ENCODE measurements around the gene GPRC5C.

Gene GPRC5C

DNA sequence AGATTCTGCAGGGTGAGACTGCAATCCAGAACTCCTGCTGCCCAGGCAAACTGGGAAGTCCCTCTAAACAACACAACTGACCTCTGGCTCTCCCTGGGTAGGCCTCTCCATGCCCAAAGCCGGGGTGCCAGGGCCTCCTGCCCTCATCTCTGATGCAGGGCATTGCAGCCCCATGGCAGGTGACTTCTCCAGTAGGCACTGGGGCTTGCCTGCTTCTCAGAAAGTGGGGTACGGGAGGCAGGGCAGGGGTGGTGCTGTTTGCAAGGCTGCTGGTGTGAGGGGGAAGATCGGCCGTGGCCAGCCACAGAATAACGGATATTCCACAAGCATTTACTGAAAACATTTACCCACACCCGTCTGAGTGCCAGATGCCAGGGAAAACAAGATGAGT, 4.1 kb upstream of the GPRC5C start:
- no peak overlapping the region for H3K4me3 ChIP-seq (ENCODE audit: low read length)
- H3K27me3 ChIP-seq (ENCODE audit: control insufficient read depth, insufficient read depth, low read length): peaks cover 8% of the 10 kb centered on the region
- H3K4me1 ChIP-seq (ENCODE audit: control insufficient read depth, insufficient read depth, low read length): peaks cover 49% of the 10 kb centered on the region
- no peaks in the 10 kb centered on the region for H3K9me3 ChIP-seq (ENCODE audit: control insufficient read depth, low read length)
- peak overlapping the region; percentile 10 for H3K9ac ChIP-seq (ENCODE audit: low read length)
- no peaks in the 10 kb centered on the region for H3K36me3 ChIP-seq (ENCODE audit: control insufficient read depth, insufficient read depth, low read length)

DNA sequence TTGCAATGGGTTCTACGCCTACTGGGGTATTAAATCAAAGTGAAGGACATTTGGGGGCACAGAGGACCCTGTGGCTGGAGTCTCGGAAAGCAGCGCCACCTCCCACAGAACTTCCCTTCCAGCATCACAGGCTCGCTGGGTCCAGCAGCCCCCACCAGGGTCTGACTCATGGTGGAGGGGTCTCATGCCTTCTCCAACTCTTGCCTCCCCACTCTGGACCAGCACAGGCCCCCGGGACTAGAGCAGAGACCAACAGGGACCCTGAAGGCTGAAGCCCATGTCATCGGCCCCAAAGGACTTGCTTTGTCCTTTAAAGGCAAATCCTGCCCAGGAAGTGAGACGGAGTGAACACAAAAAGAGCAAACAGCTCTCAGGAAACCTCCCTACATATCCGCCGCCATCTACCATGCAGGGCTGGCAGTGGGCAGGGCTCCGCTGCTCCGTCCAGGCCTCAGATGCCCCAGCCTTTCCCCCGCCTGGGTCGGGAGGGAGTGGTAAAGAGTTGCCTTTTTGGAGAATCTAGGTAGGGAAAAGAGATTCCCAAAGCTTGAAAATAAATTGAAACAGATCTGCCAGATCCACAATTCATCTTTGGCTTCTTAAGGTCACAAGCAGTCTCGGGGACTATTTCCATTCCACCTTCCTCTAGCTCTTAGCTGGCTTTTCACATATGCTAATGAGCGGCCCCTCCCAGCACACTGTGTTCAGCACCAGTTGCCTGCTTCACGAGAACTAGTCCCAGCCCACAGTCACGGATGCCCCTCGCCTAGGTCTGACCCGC, 2.1 kb upstream of the GPRC5C start:
- peaks cover 61% of the 10 kb centered on the region for H3K4me1 ChIP-seq (ENCODE audit: control insufficient read depth, insufficient read depth, low read length)
- H3K4me3 ChIP-seq (ENCODE audit: low read length): peak overlapping the region; percentile 63
- H3K36me3 ChIP-seq (ENCODE audit: control insufficient read depth, insufficient read depth, low read length): no peaks in the 10 kb centered on the region
- no peaks in the 10 kb centered on the region for H3K9me3 ChIP-seq (ENCODE audit: control insufficient read depth, low read length)
- peaks cover 10% of the 10 kb centered on the region for H3K27me3 ChIP-seq (ENCODE audit: control insufficient read depth, insufficient read depth, low read length)
- peak overlapping the region; percentile 97 for H3K9ac ChIP-seq (ENCODE audit: low read length)

DNA sequence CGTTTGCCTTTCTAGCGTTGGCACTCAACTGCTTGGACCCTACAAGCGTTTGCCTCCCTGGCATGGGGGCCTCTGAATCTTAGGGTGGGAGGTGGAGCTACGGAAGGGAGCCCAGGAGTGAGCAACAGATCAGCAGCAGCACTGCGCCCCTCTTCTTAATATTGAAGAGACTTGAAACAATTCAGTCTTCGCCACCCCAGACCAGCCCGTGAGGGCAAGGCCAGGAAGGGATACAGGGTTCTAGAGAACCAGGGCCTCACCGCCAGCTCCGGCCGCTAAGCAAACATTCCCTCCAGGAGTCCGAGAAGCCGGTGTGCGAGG, 1.5 kb upstream of the GPRC5C start:
- Histone ChIP-seq H3K36me3 (ENCODE audit: control insufficient read depth, insufficient read depth, low read length) (no peaks in the 10 kb centered on the region), H3K4me3 (ENCODE audit: low read length) (peak overlapping the region; percentile 63), H3K9me3 (ENCODE audit: control insufficient read depth, low read length) (no peaks in the 10 kb centered on the region), H3K4me1 (ENCODE audit: control insufficient read depth, insufficient read depth, low read length) (peaks cover 64% of the 10 kb centered on the region), H3K27me3 (ENCODE audit: control insufficient read depth, insufficient read depth, low read length) (peaks cover 10% of the 10 kb centered on the region), H3K9ac (ENCODE audit: low read length) (peak overlapping the region; percentile 97)

DNA sequence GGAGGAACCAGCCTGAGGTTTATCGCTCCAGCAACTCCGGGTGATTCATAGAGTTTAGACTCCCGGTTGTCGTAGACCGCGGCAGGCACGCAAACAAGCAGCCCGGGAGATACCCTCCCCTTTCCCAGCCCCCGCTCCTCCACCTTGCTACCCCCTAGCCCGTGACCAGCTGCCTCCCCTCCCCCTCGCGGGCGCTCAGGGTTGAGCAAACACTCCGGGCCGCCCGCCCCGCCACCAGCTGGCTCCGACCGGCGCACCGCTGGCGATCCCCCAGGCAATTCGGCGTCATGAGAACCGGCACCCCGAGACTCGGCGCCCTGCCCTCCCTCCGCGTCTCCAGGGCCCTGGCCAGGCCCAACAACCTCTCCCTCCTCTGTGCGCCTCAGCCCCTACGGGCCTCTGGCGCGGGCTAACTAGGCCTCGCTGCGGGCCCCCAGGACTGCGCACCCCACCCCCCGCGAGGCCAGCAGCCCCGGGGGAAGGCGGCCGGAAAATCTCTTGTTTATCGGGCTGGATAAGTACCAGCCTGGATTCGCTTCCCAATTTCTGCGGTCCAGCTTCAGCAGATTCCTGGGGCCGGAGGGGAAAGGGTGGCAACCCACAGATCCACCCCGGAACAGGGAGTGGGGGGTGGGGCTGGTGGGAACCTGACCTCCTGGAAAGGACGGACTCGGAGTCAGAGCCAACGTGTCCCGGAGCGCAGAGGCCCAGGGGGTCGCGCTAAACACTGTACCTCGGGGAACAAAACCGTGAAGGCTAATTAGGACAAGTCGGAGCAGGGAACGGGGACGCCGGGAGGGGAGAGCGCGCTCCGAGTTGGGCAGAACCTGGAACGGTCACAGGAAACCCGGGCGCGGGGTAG, 951 bp upstream of the GPRC5C start:
- Histone ChIP-seq H3K4me3 (ENCODE audit: low read length) (peak overlapping the region; percentile 85), H3K9ac (ENCODE audit: low read length) (peak overlapping the region; percentile 97), H3K9me3 (ENCODE audit: control insufficient read depth, low read length) (no peaks in the 10 kb centered on the region), H3K4me1 (ENCODE audit: control insufficient read depth, insufficient read depth, low read length) (peaks cover 70% of the 10 kb centered on the region), H3K27me3 (ENCODE audit: control insufficient read depth, insufficient read depth, low read length) (peaks cover 10% of the 10 kb centered on the region), H3K36me3 (ENCODE audit: control insufficient read depth, insufficient read depth, low read length) (no peaks in the 10 kb centered on the region)

DNA sequence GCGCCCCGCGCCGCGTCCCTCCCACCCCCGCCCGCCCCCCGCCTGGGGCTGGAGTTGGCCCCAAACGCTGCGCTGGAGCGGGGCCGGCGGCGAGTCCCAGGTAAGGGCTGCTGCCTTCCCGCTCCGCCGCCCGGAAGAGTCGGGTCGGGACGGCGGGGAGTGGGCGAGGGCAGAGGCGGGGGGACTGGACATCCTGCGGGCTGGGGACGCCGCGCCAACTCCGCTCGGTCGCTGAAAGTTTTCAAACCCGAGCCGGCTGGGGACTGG, 469 bp downstream of the GPRC5C start:
- H3K27me3 ChIP-seq (ENCODE audit: control insufficient read depth, insufficient read depth, low read length): peaks cover 10% of the 10 kb centered on the region
- H3K9ac ChIP-seq (ENCODE audit: low read length): peak overlapping the region; percentile 97
- no peaks in the 10 kb centered on the region for H3K36me3 ChIP-seq (ENCODE audit: control insufficient read depth, insufficient read depth, low read length)
- peaks cover 71% of the 10 kb centered on the region for H3K4me1 ChIP-seq (ENCODE audit: control insufficient read depth, insufficient read depth, low read length)
- H3K9me3 ChIP-seq (ENCODE audit: control insufficient read depth, low read length): no peaks in the 10 kb centered on the region
- H3K4me3 ChIP-seq (ENCODE audit: low read length): no peak overlapping the region

DNA sequence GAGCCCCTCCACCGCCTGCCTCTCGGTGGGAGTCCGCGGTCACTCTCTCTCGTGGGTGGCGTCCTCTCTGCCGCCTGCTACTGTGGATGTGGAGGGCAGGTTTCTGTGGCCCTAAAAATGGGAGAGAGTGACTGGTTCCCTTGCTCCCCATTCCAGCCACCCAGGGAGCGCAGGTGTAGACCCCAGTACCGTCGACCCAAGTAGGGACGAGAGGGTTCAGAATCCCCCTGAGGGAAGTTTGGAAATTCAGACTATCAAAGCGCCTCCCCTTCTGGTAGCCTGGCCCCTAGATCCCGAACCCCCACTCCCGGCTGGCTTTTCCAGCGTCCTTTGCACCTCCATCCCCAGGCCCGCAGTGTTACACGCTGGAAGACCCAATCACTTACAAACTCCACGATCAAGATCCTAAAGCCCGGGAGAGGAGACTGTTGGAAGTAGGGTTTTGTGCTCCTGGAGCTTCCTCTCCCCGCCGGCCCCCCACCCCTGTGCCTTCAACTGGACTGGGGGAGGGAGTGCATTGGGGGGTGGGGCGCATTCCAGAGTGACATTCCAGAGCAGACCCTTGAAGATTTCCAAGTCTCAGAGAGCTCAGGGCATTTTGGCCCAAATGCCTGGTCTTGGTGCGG, 991 bp downstream of the GPRC5C start:
- no peaks in the 10 kb centered on the region for H3K36me3 ChIP-seq (ENCODE audit: control insufficient read depth, insufficient read depth, low read length)
- no peaks in the 10 kb centered on the region for H3K9me3 ChIP-seq (ENCODE audit: control insufficient read depth, low read length)
- peaks cover 66% of the 10 kb centered on the region for H3K4me1 ChIP-seq (ENCODE audit: control insufficient read depth, insufficient read depth, low read length)
- peaks cover 10% of the 10 kb centered on the region for H3K27me3 ChIP-seq (ENCODE audit: control insufficient read depth, insufficient read depth, low read length)
- peak overlapping the region; percentile 49 for H3K4me3 ChIP-seq (ENCODE audit: low read length)
- H3K9ac ChIP-seq (ENCODE audit: low read length): peak overlapping the region; percentile 97

DNA sequence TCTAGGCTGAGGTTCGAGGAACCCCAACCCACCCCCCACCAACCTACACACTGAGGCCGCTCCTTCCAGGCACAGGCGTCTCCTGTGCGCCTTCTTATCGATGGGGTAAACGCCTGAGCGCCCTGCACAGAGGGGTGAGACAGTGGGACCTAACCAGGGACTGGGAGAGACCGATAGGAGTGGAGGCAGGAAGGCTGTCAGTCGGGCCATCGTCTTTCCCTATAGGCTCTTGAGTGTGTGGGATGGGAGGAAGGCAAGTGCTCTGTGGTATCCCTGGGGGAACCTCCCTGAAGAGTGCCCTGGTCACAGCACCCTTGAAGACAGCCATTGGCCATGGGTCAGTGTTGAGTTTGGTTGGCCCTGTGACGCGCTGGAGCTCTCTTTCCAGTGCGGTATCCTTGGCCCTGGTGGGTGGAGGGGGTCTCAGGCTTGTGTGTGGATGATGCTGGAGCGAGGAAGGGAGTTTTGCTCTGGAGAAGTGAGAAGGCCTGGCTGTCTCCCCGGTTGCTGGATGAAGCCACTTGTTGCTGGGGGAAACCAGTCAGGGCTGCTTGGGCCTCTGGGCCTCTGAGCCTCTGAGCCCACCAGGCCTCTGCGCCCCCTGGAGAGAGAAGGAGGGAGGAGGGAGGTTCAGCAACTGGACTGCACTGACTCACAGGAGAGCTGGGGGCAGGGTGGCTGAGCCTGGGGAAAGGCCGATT, 1.7 kb downstream of the GPRC5C start:
- Histone ChIP-seq H3K4me3 (ENCODE audit: low read length) (peak overlapping the region; percentile 49), H3K36me3 (ENCODE audit: control insufficient read depth, insufficient read depth, low read length) (no peaks in the 10 kb centered on the region), H3K27me3 (ENCODE audit: control insufficient read depth, insufficient read depth, low read length) (peaks cover 10% of the 10 kb centered on the region), H3K9me3 (ENCODE audit: control insufficient read depth, low read length) (no peaks in the 10 kb centered on the region), H3K4me1 (ENCODE audit: control insufficient read depth, insufficient read depth, low read length) (peaks cover 59% of the 10 kb centered on the region), H3K9ac (ENCODE audit: low read length) (peak overlapping the region; percentile 97)

DNA sequence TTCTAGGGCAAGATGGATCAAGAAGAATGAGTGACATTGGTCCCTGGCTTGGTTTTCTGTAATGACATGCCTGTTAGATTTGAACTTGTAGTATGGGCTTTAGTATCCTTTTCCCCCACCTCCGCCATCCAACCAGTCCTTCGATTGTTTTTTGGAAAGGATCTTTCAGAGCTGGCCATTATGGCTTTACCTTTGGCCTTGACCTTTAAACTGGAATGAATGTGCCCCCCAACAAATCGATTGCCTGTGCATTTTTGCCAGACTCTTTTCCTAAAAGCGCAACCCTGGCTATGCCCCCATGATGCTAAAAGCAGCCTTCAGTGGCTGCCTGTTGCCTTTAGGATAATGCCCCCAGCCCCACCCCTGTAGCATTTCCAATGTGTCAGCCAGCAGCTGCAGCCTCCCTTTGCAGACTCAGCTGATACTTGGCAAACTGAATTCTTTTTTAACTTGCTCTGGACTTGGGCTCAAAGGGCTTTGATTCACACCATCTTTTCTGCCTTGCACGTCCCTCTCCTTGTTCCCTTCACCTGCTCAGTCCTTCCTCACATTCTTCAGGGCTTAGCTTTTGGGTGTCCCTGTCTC, 4.0 kb downstream of the GPRC5C start:
- Histone ChIP-seq H3K9me3 (ENCODE audit: control insufficient read depth, low read length) (no peaks in the 10 kb centered on the region), H3K4me1 (ENCODE audit: control insufficient read depth, insufficient read depth, low read length) (peaks cover 44% of the 10 kb centered on the region), H3K27me3 (ENCODE audit: control insufficient read depth, insufficient read depth, low read length) (peaks cover 4% of the 10 kb centered on the region), H3K36me3 (ENCODE audit: control insufficient read depth, insufficient read depth, low read length) (no peaks in the 10 kb centered on the region), H3K9ac (ENCODE audit: low read length) (peak overlapping the region; percentile 28), H3K4me3 (ENCODE audit: low read length) (no peak overlapping the region)

DNA sequence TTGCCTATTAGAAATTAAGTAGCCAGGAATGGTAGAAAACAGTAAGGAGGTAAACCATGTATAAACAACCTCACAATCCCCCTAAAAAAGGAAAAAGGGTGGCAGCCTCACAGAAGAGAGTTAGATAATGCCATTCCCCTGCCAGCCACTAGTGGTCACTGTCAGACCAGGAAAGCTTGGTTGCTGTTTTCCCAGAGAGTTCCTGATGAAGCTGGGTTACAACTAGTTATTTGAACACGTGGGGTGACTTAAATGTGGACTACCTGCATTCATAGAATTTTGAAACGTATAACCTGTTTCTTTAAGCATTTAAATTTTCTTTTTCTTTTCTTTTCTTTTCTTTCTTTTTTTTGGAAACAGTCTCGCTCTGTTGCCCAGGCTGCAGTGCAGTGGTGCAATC, 5.8 kb downstream of the GPRC5C start:
- Histone ChIP-seq H3K4me3 (ENCODE audit: low read length) (no peak overlapping the region), H3K36me3 (ENCODE audit: control insufficient read depth, insufficient read depth, low read length) (no peaks in the 10 kb centered on the region), H3K4me1 (ENCODE audit: control insufficient read depth, insufficient read depth, low read length) (peaks cover 40% of the 10 kb centered on the region), H3K9me3 (ENCODE audit: control insufficient read depth, low read length) (no peaks in the 10 kb centered on the region), H3K27me3 (ENCODE audit: control insufficient read depth, insufficient read depth, low read length) (peaks cover 3% of the 10 kb centered on the region), H3K9ac (ENCODE audit: low read length) (no peak overlapping the region)

DNA sequence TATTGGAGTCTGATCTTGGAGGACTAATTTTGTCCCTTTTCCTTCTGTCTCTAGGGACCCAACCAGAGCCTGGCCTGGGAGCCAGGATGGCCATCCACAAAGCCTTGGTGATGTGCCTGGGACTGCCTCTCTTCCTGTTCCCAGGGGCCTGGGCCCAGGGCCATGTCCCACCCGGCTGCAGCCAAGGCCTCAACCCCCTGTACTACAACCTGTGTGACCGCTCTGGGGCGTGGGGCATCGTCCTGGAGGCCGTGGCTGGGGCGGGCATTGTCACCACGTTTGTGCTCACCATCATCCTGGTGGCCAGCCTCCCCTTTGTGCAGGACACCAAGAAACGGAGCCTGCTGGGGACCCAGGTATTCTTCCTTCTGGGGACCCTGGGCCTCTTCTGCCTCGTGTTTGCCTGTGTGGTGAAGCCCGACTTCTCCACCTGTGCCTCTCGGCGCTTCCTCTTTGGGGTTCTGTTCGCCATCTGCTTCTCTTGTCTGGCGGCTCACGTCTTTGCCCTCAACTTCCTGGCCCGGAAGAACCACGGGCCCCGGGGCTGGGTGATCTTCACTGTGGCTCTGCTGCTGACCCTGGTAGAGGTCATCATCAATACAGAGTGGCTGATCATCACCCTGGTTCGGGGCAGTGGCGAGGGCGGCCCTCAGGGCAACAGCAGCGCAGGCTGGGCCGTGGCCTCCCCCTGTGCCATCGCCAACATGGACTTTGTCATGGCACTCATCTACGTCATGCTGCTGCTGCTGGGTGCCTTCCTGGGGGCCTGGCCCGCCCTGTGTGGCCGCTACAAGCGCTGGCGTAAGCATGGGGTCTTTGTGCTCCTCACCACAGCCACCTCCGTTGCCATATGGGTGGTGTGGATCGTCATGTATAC, 8.0 kb downstream of the GPRC5C start:
- Histone ChIP-seq H3K27me3 (ENCODE audit: control insufficient read depth, insufficient read depth, low read length) (no peaks in the 10 kb centered on the region), H3K4me3 (ENCODE audit: low read length) (no peak overlapping the region), H3K9ac (ENCODE audit: low read length) (no peak overlapping the region), H3K36me3 (ENCODE audit: control insufficient read depth, insufficient read depth, low read length) (no peaks in the 10 kb centered on the region), H3K4me1 (ENCODE audit: control insufficient read depth, insufficient read depth, low read length) (peaks cover 50% of the 10 kb centered on the region), H3K9me3 (ENCODE audit: control insufficient read depth, low read length) (no peaks in the 10 kb centered on the region)

DNA sequence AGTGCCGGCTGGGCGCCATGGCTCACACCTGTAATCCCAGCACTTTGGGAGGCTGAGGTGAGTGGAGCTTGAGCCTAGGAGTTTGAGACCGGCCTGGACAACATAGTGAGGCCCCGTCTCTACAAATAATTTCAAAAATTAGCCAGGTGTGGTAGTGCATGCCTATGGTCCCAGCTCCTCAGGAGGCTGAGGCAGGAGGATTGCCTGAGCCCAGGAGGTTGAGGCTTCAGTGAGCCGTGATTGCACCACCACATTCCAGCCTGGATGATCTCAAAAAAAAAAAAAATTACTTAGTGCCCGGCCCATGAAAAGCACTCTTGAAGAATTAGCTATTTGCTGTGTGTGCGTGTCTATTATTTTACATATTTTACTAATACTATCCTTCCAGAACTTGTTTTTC, 9.6 kb downstream of the GPRC5C start:
- Histone ChIP-seq H3K36me3 (ENCODE audit: control insufficient read depth, insufficient read depth, low read length) (peaks cover 2% of the 10 kb centered on the region), H3K27me3 (ENCODE audit: control insufficient read depth, insufficient read depth, low read length) (no peaks in the 10 kb centered on the region), H3K9me3 (ENCODE audit: control insufficient read depth, low read length) (no peaks in the 10 kb centered on the region), H3K4me3 (ENCODE audit: low read length) (no peak overlapping the region), H3K4me1 (ENCODE audit: control insufficient read depth, insufficient read depth, low read length) (peaks cover 51% of the 10 kb centered on the region), H3K9ac (ENCODE audit: low read length) (no peak overlapping the region)
